ENCODE data around the gene GPX4. TPM values are rescaled to one million over a fixed set of nuclear protein-coding genes. Genes with fewer than 3 reads are reported as not detected.

The GPX4 gene
- total RNA-seq, 1 donor from 2014 or later = 330 TPM

- Mint-ChIP-seq H3K9me3 (ENCODE audit: unreplicated experiment) (no peaks in the 10 kb centered on the region), H3K36me3 (ENCODE audit: low read depth, unreplicated experiment) (peaks cover 4% of the 10 kb centered on the region), H3K27ac (ENCODE audit: unreplicated experiment) (no peak overlapping the region), H3K4me3 (ENCODE audit: unreplicated experiment) (peak overlapping the region; percentile 69), H3K27me3 (ENCODE audit: unreplicated experiment) (peaks cover 13% of the 10 kb centered on the region), H3K4me1 (ENCODE audit: unreplicated experiment) (no peaks in the 10 kb centered on the region)
- peak; percentile 58 for DNase-seq (ENCODE audit: low spot score)
- TF ChIP-seq, protein P1, sequence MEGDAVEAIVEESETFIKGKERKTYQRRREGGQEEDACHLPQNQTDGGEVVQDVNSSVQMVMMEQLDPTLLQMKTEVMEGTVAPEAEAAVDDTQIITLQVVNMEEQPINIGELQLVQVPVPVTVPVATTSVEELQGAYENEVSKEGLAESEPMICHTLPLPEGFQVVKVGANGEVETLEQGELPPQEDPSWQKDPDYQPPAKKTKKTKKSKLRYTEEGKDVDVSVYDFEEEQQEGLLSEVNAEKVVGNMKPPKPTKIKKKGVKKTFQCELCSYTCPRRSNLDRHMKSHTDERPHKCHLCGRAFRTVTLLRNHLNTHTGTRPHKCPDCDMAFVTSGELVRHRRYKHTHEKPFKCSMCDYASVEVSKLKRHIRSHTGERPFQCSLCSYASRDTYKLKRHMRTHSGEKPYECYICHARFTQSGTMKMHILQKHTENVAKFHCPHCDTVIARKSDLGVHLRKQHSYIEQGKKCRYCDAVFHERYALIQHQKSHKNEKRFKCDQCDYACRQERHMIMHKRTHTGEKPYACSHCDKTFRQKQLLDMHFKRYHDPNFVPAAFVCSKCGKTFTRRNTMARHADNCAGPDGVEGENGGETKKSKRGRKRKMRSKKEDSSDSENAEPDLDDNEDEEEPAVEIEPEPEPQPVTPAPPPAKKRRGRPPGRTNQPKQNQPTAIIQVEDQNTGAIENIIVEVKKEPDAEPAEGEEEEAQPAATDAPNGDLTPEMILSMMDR (IDR thresholded peaks at IDR 0.05; ENCODE audit: unreplicated experiment) = no peak
Measured at GRCh38 chr19:1082165-1082927, 21.4 kb upstream of the GPX4 start.

DNA sequence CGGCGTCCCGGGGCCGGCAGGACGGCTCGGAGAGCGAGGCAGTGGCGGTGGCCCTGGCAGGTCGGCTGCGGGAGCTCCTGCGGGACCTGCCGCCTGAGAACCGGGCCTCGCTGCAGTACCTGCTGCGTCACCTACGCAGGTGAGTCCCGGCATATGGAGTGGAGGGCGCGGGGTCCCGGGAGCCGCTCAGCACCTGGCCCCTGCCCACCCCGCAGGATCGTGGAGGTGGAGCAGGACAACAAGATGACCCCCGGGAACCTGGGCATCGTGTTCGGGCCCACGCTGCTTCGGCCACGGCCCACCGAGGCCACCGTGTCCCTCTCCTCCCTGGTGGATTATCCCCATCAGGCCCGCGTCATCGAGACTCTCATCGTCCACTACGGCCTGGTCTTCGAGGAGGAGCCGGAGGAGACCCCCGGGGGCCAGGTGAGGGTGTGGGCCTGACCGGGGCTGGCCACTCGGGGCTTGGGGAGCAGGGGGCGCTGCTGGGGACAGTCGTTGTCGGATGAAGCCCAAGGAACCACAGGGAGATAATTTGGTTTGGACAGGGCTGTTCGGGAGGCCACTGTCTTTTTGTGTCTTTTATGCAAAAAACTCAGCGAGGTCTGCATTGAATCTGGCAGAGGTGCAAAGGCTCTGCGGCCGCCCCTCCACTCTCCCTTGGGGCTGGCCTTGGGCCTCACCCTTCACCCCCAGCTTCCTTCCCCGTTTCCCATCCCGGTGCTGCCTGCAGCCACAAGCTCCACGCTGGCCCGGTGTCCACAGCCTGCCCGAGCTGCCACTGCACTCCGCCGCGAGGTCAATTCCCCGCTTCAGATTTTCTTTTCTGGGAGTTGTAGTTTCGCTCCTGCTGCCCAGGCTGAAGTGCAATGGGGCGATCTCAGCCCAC is 20.6 kb upstream of the GPX4 start:
- H3K9me3 Mint-ChIP-seq (ENCODE audit: unreplicated experiment) = no peaks in the 10 kb centered on the region
- TF ChIP-seq, protein P1 (IDR thresholded peaks at IDR 0.05; ENCODE audit: unreplicated experiment) = no peak
- H3K4me3 Mint-ChIP-seq (ENCODE audit: unreplicated experiment) = no peak overlapping the region
- H3K4me1 Mint-ChIP-seq (ENCODE audit: unreplicated experiment) = no peaks in the 10 kb centered on the region
- H3K36me3 Mint-ChIP-seq (ENCODE audit: low read depth, unreplicated experiment) = peaks cover 8% of the 10 kb centered on the region
- peaks cover 16% of the 10 kb centered on the region for H3K27me3 Mint-ChIP-seq (ENCODE audit: unreplicated experiment)
- H3K27ac Mint-ChIP-seq (ENCODE audit: unreplicated experiment) = no peak overlapping the region
- DNase-seq (ENCODE audit: low spot score) = no peak

GRCh38 chr19:1084024-1084868 is 19.5 kb upstream of the GPX4 start:
- TF ChIP-seq, protein P1 (IDR thresholded peaks at IDR 0.05; ENCODE audit: unreplicated experiment) = no peak
- Mint-ChIP-seq H3K36me3 (ENCODE audit: low read depth, unreplicated experiment) (peaks cover 8% of the 10 kb centered on the region), H3K27ac (ENCODE audit: unreplicated experiment) (peak overlapping the region; percentile 9), H3K9me3 (ENCODE audit: unreplicated experiment) (no peaks in the 10 kb centered on the region), H3K4me3 (ENCODE audit: unreplicated experiment) (no peak overlapping the region), H3K27me3 (ENCODE audit: unreplicated experiment) (peaks cover 16% of the 10 kb centered on the region), H3K4me1 (ENCODE audit: unreplicated experiment) (no peaks in the 10 kb centered on the region)
- no peak for DNase-seq (ENCODE audit: low spot score)

- Mint-ChIP-seq H3K9me3 (ENCODE audit: unreplicated experiment) (no peaks in the 10 kb centered on the region), H3K36me3 (ENCODE audit: low read depth, unreplicated experiment) (peaks cover 8% of the 10 kb centered on the region), H3K4me3 (ENCODE audit: unreplicated experiment) (no peak overlapping the region), H3K4me1 (ENCODE audit: unreplicated experiment) (no peaks in the 10 kb centered on the region), H3K27ac (ENCODE audit: unreplicated experiment) (no peak overlapping the region), H3K27me3 (ENCODE audit: unreplicated experiment) (peaks cover 16% of the 10 kb centered on the region)
- TF ChIP-seq, protein P1 (IDR thresholded peaks at IDR 0.05; ENCODE audit: unreplicated experiment) = no peak
- DNase-seq (ENCODE audit: low spot score) = no peak
Measured at GRCh38 chr19:1085053-1085658, 18.6 kb upstream of the GPX4 start.

Data from endothelial cell (in vitro differentiated cells).